ENCODE data around the gene HSPA4L.

HSPA4L gene

GRCh38 chr4:127856196-127856812, 74.2 kb downstream of the HSPA4L start:
- DNase-seq (ENCODE audit: low read depth): no peak
- no peak for TF ChIP-seq CTCF (IDR thresholded peaks at IDR 0.05; ENCODE audit: insufficient read depth, low read depth, low read length, missing control alignments)
- H3K4me3 ChIP-seq (ENCODE audit: low read depth, low read length): peak overlapping the region; percentile 39; the same call in 1 of the 2 replicates

- DNase-seq (ENCODE audit: low read depth): peak; percentile 67
- TF ChIP-seq CTCF (IDR thresholded peaks at IDR 0.05; ENCODE audit: insufficient read depth, low read depth, low read length, missing control alignments): no peak
- H3K4me3 ChIP-seq (ENCODE audit: low read depth, low read length): peak overlapping the region; percentile 39
Measured at GRCh38 chr4:127856813-127857447, 74.8 kb downstream of the HSPA4L start.

DNA sequence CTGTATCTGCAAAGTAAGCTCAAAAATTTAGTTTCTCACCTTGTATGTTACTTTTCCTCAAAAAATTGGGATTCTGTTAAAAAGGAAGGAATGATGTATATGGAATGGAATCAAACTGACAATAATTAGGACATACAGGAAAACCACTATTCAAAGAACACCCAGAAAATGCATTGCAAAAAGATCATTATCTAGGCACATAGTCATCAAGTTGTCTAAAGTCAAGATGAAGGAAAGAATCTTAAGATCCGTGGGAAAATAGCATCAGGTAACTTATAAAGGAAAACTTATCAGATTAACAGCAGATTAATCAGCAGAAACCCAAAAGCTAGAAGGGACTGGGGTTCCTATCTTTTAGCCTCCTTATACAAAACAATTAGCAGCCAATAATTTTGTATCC, 75.5 kb downstream of the HSPA4L start:
- H3K4me3 ChIP-seq (ENCODE audit: low read depth, low read length): no peak overlapping the region
- no peak for TF ChIP-seq CTCF (IDR thresholded peaks at IDR 0.05; ENCODE audit: insufficient read depth, low read depth, low read length, missing control alignments)
- DNase-seq (ENCODE audit: low read depth): no peak

DNA sequence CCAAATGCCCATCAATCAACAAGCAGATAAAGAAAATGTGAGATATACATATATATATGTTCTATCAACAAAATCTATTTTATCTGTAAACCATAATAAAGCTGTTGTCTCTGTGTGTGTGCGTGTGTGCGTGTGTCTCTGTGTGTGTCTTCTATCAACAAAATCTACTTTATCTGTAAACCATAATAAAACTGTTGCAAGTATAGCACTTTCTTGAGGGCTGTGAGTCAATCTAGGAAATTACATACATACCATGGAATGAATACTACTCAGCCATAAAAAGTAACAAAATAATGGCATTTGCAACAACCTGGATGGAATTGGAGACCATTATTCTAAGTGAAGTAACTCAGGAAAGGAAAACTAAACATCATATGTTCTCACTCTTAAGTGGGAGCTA, 86.1 kb downstream of the HSPA4L start:
- no peak for TF ChIP-seq CTCF (IDR thresholded peaks at IDR 0.05; ENCODE audit: insufficient read depth, low read depth, low read length, missing control alignments)
- no peak overlapping the region for H3K4me3 ChIP-seq (ENCODE audit: low read depth, low read length)
- DNase-seq (ENCODE audit: low read depth): no peak

GRCh38 chr4:127870281-127870680, 88.2 kb downstream of the HSPA4L start:
- no peak for DNase-seq (ENCODE audit: low read depth)
- no peak for TF ChIP-seq CTCF (IDR thresholded peaks at IDR 0.05; ENCODE audit: insufficient read depth, low read depth, low read length, missing control alignments)

DNA sequence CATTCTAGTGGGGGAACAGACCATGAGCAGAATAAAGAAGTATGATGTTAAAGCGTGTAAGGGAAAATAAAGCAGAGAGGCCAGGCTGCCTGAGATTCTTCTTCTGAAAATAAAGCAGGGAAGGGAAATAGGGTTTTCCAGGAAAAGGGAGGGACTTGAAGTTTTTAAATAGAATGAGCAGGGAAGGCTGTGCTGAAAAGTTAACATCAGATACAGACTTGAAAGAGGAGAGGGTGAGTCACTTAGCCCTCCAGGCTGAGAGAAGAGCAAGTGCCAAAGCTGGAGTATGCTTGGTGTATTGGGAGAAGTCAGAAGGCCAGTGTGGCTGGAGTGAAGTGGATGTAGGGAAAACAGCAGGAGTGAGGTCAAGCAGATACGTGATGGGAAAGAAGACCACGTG, 88.6 kb downstream of the HSPA4L start:
- H3K4me3 ChIP-seq (ENCODE audit: low read depth, low read length): no peak overlapping the region
- no peak for DNase-seq (ENCODE audit: low read depth)
- no peak for TF ChIP-seq CTCF (IDR thresholded peaks at IDR 0.05; ENCODE audit: insufficient read depth, low read depth, low read length, missing control alignments)

More at GRCh38 chr4:127870281-127870680, 88.2 kb downstream of the HSPA4L start:
- H3K4me3 ChIP-seq (ENCODE audit: low read depth, low read length): no peak overlapping the region

GRCh38 chr4:127875791-127876190, 93.7 kb downstream of the HSPA4L start:
- TF ChIP-seq CTCF (IDR thresholded peaks at IDR 0.05; ENCODE audit: insufficient read depth, low read depth, low read length, missing control alignments): no peak
- no peak for DNase-seq (ENCODE audit: low read depth)
- H3K4me3 ChIP-seq (ENCODE audit: low read depth, low read length): no peak overlapping the region

All from GM12865 (cell line).